Transverse colon (tissue), 4 donors: Measurements from ENCODE around the gene SESN1.

Experiments
- EP300 ChIP-seq: sonication (generic); formaldehyde crosslinking; IDR thresholded peaks from one replicate; pipeline ENCODE4 v1.6.1; 2017; ENCODE audit warnings: antibody characterized with exemption, low read depth
- POLR2A ChIP-seq: fragments of 450-650 bp; IDR thresholded peaks from one replicate; pipeline ENCODE4 v1.6.1; 2016; ENCODE audit warnings: antibody characterized with exemption, mild to moderate bottlenecking, moderate library complexity
- POLR2AphosphoS5 ChIP-seq, 3 donors: sonication (generic); formaldehyde crosslinking; IDR thresholded peaks; one replicate each; pipeline ENCODE4 v1.6.1; 2016; ENCODE audit warnings: antibody characterized with exemption in 3 of 3
- TF ChIP-seq, protein P1 (sequence below), 5 experiments: fragments of 200-600 bp in 3 of 5; fragments of 450-650 bp in 2 of 5; sonication (generic) in 3 of 5; IDR thresholded peaks; 1 replicate in 2 of 5; 2 replicates in 3 of 5; pipeline ENCODE4 v1.5.1; 2016 to 2017; ENCODE audit warnings: antibody characterized with exemption in 5 of 5, inconsistent platforms in 3 of 5, mild to moderate bottlenecking in 2 of 5, moderate library complexity in 1 of 5

DNA sequence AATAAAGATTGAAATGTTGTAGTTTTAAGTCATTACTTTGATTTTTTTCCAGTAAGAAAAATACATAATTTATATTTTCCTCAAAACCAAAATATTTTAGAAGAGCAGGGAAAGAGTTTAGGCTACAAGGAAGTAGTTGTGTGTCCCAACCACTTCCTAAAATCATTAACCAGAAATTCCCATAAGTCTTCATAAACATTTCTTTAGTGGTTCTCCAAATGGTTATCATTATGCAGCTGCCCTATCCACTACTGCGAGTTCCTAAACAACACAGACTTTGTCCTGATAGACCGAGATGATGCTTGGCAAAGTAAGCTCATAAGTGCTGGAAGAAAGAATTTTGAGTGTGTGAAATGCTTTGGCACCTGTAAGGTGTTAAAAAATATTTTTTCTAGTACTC is 152.8 kb downstream of the SESN1 start:
- TF ChIP-seq POLR2AphosphoS5 (IDR thresholded peaks at IDR 0.05) (no peak), POLR2A (no peak), EP300 (no peak)
- TF ChIP-seq, protein P1, sequence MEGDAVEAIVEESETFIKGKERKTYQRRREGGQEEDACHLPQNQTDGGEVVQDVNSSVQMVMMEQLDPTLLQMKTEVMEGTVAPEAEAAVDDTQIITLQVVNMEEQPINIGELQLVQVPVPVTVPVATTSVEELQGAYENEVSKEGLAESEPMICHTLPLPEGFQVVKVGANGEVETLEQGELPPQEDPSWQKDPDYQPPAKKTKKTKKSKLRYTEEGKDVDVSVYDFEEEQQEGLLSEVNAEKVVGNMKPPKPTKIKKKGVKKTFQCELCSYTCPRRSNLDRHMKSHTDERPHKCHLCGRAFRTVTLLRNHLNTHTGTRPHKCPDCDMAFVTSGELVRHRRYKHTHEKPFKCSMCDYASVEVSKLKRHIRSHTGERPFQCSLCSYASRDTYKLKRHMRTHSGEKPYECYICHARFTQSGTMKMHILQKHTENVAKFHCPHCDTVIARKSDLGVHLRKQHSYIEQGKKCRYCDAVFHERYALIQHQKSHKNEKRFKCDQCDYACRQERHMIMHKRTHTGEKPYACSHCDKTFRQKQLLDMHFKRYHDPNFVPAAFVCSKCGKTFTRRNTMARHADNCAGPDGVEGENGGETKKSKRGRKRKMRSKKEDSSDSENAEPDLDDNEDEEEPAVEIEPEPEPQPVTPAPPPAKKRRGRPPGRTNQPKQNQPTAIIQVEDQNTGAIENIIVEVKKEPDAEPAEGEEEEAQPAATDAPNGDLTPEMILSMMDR (IDR thresholded peaks at IDR 0.05), result no peak
